HG02642 (cell line): ENCODE measurements around the gene TMCC3.
"Not testable (repeated sequence)": the region's sequence is repeated elsewhere in the genome, so short reads cannot be mapped to it uniquely, and the experiment has no call there.

Experiments used
- ATAC-seq: cut with Tn5 transposase; IDR thresholded peaks from one replicate; pipeline ENCODE4 v1.9.1; 2021; ENCODE audit warnings: mild to moderate bottlenecking; ENCODE audit not compliant: unreplicated experiment, poor library complexity

Gene TMCC3

GRCh38 chr12:94584377-94584776 is 66.0 kb downstream of the TMCC3 start:
- ATAC-seq, result no peak

- no peak for ATAC-seq
Observed at GRCh38 chr12:94582591-94582990, 67.8 kb downstream of the TMCC3 start.

GRCh38 chr12:94575645-94576403 is 74.5 kb downstream of the TMCC3 start:
- no peak for ATAC-seq

- ATAC-seq, result no peak
Observed at GRCh38 chr12:94575024-94575423, 75.3 kb downstream of the TMCC3 start.

DNA sequence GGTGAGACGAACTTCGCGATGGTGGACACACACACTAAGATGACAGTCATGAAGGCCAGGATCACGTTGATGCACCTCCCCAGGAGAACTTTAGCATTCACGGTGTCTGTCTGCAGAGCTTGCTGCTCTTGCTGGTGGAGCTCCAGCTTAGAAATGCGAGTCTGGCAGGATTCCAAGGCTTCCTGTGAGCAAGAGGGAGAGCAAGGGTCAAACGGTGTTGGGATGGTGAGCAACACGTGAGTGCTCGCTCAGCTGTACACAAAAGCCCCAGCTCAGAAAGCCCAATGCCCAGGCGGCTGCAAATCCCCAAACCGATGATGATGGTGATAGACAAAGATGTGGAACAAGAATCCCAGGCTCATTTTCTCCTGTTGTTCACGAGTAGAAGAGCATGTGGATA is 78.8 kb downstream of the TMCC3 start:
- ATAC-seq, result no peak

GRCh38 chr12:94570161-94570560 is 80.2 kb downstream of the TMCC3 start:
- no peak for ATAC-seq

DNA sequence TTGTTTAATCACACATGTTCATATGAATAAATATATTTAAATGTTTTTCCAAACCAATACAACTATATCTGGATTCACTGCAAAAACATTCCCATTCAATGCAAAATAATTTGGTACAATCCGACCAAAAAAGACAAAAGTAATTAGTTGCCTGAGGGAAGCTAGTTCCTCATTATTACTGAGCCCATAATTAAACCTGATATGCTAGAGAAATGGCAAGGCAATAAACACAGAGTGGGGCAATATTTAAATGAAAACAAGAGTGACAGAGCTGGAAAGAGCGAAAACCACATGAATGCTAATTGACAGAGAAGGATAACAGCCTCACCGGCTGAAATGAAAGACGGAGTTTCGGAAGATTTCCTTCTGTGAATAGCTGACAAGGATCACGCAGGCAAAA is 82.6 kb downstream of the TMCC3 start:
- ATAC-seq, result no peak

DNA sequence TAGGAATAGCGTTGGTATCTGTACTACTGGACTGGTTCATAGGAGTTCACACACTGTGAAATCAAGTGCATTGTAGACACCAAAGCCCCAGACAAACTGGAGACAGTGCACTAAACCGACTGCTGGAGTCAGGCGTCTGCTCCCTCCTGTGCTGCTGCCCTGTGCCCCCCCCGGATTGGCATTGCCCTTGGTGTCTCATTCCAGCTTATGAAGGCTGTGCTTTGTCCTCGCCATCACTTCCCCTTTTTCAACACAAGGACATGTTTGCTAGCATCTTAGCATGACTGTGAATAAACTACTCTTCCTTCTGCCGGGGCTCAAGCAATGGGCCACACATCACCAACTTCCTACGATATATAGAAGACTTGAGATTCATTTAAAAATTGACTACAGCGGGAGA is 84.0 kb downstream of the TMCC3 start:
- no peak for ATAC-seq

DNA sequence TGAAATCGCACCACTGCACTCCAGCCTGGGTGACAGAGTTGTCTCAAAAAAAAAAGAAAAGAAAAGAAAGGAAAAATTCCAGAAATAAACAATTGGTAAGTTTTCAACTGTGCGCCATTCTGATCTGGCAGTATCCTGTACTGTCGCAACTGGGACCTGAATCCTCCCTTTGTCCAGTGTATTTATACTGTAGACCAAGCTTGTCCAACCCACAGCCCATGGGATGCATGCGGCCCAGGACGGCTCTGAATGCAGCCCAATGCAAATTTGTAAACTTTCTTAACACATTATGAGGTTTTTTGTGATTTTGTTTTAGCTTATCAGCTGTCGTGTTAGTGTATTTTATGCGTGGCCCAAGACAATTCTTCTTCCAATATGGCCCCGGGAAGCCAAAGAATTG is 84.7 kb downstream of the TMCC3 start:
- no peak for ATAC-seq

GRCh38 chr12:94563286-94563685 is 87.1 kb downstream of the TMCC3 start:
- ATAC-seq, result no peak

DNA sequence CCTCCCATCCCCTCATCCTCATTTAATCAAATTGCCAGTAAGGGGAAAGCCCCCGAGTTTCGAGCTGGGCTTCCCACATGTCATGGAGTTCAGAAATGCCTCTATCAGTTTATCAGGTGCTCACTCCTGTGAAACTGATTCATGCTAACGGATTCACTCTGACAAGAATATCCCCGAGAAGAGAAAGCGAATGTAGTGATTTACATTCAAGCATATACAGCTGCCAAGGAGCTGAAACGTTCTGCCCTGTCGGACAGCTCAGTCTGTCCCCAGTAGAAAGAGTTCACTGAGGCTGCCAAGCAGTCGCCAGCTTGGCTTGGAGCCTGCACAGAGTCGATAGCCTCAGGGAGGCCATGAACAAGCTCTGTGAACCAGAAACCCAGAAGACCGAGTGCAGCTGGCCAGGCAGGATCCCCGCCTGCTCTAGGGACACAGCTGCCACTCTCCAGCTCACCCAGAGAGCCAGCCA is 88.4 kb downstream of the TMCC3 start:
- ATAC-seq, result peak; percentile 84

DNA sequence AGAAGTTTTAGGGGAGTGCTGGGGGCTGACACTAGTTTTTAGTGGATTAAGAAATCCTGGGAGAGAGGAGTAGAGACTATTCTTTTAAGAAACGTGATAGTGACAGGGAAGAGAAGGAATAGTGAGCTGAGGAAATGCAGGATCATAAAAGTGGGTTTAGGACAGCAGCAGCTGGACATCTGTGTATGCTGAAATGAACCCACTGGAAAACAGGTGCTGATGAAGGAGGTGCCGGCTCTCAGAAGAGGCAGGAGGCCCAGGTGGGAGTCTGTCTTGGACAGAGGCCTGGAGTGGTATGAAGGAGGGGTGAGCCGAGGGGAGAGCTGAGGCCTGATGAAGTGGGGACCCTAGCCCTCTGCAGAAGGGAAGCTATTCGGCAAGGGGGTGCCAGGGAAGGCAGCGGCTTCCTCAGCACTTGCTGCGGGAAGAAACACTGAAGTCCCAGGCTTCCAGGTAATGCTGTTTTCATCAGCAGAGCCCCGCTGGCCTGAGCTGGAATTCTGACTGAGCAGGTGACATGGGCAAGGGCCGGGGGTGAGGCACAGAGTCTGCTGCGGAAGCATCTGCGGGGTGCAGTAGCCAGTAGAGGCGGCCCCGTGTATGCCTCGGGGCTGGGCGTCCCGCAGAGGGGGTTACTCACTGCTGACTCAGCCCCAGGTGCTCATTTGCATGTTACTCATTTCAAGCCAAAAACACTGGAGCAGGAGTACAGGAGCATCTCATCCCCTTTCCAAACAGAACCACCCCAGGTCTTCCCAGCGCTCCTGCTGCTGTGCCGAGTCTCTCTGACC is 89.7 kb downstream of the TMCC3 start:
- peak; percentile 65 for ATAC-seq

- ATAC-seq, result no peak
Observed at GRCh38 chr12:94558612-94559011, 91.7 kb downstream of the TMCC3 start.

DNA sequence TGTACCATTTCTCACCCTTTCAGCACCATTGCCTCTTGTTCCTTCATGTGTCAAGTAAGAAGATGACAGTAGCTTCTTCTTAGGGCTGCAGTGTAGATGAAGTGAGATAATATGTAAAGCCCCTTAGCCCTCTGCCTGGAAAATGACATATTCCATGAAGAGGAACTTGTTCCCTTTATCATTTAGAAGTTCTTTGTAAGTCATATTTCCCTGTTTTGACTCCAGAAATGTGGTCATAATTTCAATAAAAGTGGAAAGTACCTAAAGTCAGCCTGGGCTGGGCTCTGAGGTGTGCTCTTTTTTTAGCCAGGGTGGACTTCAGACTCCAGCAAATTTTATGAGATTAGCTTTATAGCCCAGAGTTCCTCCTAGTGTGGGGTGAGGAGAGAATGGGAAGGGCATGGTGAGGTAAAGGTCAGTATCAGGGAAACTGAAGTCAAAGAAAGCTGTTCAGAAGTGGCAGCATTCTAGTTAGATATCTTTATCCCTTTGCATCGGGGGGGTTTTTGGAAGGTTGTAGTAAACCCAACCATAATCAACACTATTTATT is 92.5 kb downstream of the TMCC3 start:
- no peak for ATAC-seq

DNA sequence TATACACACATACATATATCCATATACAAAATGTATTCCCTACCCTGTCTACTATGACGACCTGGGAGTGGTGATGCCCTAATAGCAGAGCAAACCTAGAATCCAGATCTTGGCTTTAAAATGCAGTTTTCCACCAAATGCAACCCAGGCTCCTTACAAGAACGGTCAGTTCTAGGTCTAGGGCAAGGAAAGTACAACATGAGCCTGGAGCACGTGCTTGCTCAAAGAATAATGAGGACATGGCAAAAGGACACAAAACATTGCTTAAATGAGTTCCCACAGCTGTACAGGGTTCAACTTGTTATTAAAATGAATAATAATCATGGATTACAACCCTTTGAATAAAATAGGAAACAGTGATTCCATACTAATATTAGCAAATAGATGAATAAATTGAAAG is 94.7 kb downstream of the TMCC3 start:
- ATAC-seq, result no peak

GRCh38 chr12:94553875-94554274 is 96.5 kb downstream of the TMCC3 start:
- ATAC-seq, result no peak

GRCh38 chr12:94553130-94553519 is 97.2 kb downstream of the TMCC3 start:
- no peak for ATAC-seq

DNA sequence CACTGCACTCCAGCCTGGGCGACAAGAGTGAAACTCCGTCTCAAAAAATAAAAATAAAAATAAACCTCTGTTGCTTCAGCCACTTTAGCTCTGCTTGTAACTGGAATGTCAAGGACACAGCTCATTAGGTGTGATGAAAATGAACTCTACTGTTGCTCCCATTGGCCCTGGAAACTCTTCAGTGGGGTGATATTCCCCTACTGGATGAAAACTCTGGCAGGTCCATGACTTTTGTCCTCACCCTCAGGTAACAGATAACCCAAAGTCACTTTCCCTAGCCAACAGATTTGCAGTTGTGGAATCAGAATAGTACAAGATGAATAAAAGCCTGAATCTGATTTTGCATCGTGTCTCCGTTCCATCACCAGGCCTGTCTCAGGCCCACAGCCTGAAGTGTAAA is 98.5 kb downstream of the TMCC3 start:
- no peak for ATAC-seq

GRCh38 chr12:94550964-94551363 is 99.4 kb downstream of the TMCC3 start:
- ATAC-seq, result no peak

DNA sequence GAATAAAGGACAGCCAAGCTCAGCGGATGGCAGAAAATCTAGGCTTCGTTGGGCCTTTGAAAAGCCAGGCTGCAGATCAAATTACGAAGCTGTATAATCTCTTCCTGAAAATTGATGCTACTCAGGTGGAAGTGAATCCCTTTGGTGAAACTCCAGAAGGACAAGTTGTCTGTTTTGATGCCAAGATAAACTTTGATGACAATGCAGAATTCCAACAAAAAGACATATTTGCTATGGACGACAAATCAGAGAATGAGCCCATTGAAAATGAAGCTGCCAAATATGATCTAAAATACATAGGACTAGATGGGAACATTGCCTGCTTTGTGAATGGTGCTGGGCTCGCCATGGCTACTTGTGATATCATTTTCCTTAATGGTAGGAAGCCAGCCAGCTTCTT is 101.5 kb downstream of the TMCC3 start:
- ATAC-seq, result not testable (repeated sequence)
